Gastroesophageal sphincter (tissue), 3 donors: ENCODE results near the gene PFKFB4.

Source experiments
- CTCF ChIP-seq, 4 experiments: fragments of 200-600 bp in 2 of 4; fragments of 450-650 bp in 2 of 4; sonication (generic) in 1 of 4; IDR thresholded peaks; one replicate each; pipeline ENCODE4 v1.5.1; 2017 to 2019; ENCODE audit warnings: antibody characterized with exemption in 4 of 4, mild to moderate bottlenecking in 2 of 4, moderate library complexity in 2 of 4
- POLR2AphosphoS5 ChIP-seq: sonication (generic); formaldehyde crosslinking; IDR thresholded peaks from one replicate; pipeline ENCODE4 v1.6.1; 2017; ENCODE audit warnings: antibody characterized with exemption

GRCh38 chr3:48473617-48473952, 83.0 kb downstream of the PFKFB4 start:
- TF ChIP-seq POLR2AphosphoS5: no peak
- no peak for TF ChIP-seq CTCF (IDR thresholded peaks at IDR 0.05)
